ENCODE results near the gene VPS35L.

DNA sequence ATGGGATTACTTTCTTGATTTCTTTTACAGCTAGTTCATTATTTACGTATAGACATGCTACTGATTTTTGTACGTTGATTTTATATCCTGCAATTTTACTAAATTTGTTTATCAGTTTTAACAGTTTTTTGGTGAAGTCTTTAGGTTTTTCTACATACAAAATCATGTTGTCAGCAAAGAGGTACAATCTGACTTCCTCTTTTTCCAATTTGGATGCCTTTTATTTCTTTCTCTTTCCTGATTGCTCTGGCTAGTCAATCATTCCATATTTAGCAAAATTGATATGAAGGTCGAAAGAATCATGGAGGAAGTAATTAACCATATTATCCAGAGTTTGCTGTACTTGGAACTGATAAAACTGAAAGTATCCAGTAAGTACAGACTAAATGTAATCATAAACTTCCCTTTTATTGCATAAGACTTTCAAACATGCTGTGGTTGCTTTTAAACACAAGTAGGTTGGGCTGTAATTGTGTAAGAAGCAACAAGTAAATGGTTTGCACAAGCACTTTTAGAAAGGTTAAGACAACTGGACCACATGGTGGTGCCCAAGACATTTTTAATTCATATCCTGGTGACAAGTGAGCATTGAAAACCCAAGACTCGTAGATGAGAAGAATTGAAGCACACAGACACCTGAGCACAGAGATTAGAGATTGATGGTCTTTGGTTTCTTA, 42.0 kb upstream of the VPS35L start:
- TF ChIP-seq, protein P1, sequence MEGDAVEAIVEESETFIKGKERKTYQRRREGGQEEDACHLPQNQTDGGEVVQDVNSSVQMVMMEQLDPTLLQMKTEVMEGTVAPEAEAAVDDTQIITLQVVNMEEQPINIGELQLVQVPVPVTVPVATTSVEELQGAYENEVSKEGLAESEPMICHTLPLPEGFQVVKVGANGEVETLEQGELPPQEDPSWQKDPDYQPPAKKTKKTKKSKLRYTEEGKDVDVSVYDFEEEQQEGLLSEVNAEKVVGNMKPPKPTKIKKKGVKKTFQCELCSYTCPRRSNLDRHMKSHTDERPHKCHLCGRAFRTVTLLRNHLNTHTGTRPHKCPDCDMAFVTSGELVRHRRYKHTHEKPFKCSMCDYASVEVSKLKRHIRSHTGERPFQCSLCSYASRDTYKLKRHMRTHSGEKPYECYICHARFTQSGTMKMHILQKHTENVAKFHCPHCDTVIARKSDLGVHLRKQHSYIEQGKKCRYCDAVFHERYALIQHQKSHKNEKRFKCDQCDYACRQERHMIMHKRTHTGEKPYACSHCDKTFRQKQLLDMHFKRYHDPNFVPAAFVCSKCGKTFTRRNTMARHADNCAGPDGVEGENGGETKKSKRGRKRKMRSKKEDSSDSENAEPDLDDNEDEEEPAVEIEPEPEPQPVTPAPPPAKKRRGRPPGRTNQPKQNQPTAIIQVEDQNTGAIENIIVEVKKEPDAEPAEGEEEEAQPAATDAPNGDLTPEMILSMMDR (IDR thresholded peaks at IDR 0.05): no peak
- no peak for TF ChIP-seq POLR2A (IDR thresholded peaks at IDR 0.05)

Measured in tibial nerve (tissue), 3 donors.